ENCODE data around the gene GPC2.
"Not testable (repeated sequence)": the region's sequence is repeated elsewhere in the genome, so short reads cannot be mapped to it uniquely, and the experiment has no call there.

The GPC2 gene

GRCh38 chr7:100200693-100201092 lies 23.5 kb upstream of the GPC2 start:
- DNase-seq: no peak

GRCh38 chr7:100198266-100198665 lies 21.1 kb upstream of the GPC2 start:
- no peak for DNase-seq

GRCh38 chr7:100195901-100196322 lies 18.7 kb upstream of the GPC2 start:
- not testable (repeated sequence) for DNase-seq

GRCh38 chr7:100195222-100195621 lies 18.0 kb upstream of the GPC2 start:
- DNase-seq: no peak

- no peak for DNase-seq
Observed at GRCh38 chr7:100192969-100193368, 15.8 kb upstream of the GPC2 start.

GRCh38 chr7:100192281-100192862 lies 15.2 kb upstream of the GPC2 start:
- not testable (repeated sequence) for DNase-seq

GRCh38 chr7:100191775-100192174 lies 14.6 kb upstream of the GPC2 start:
- DNase-seq: no peak

GRCh38 chr7:100190048-100190711 lies 13.0 kb upstream of the GPC2 start:
- DNase-seq: no peak

- DNase-seq: no peak
Observed at GRCh38 chr7:100189061-100189460, 11.9 kb upstream of the GPC2 start.

GRCh38 chr7:100185726-100186125 lies 8.5 kb upstream of the GPC2 start:
- DNase-seq: no peak

- not testable (repeated sequence) for DNase-seq
Observed at GRCh38 chr7:100183090-100183489, 5.9 kb upstream of the GPC2 start.

GRCh38 chr7:100182616-100183015 lies 5.4 kb upstream of the GPC2 start:
- DNase-seq: not testable (repeated sequence)

- DNase-seq: not testable (repeated sequence)
Observed at GRCh38 chr7:100180084-100180483, 2.9 kb upstream of the GPC2 start.

- DNase-seq: no peak
Observed at GRCh38 chr7:100176096-100177044, 811 bp downstream of the GPC2 start.

GRCh38 chr7:100175296-100175935 lies 1.8 kb downstream of the GPC2 start:
- DNase-seq: no peak

- DNase-seq: no peak
Observed at GRCh38 chr7:100174582-100174981, 2.6 kb downstream of the GPC2 start.

- DNase-seq: no peak
Observed at GRCh38 chr7:100173806-100174495, 3.2 kb downstream of the GPC2 start.

GRCh38 chr7:100171840-100172239 lies 5.3 kb downstream of the GPC2 start:
- peak; percentile 43 for DNase-seq

- DNase-seq: peak; percentile 54
Observed at GRCh38 chr7:100171087-100171681, 6.0 kb downstream of the GPC2 start.

- no peak for DNase-seq
Observed at GRCh38 chr7:100170101-100170897, 6.9 kb downstream of the GPC2 start.
